Islet precursor cell (in vitro differentiated cells): Measurements from ENCODE around the gene RPL10A.
A peak's percentile ranks its signal among the peaks of the same experiment; 100 is the strongest.
"Not testable (repeated sequence)": the region's sequence is repeated elsewhere in the genome, so short reads cannot be mapped to it uniquely, and the experiment has no call there.

Experiments
- DNase-seq: peaks from one replicate; pipeline ENCODE4 v3.0.0-alpha.2; 2018

The RPL10A gene

GRCh38 chr6:35468181-35468979, at the start of gene RPL10A:
Gene RPL10A (plus strand): TSS chr6:35468401. CDS start chr6:35468435, 34 bp downstream.
- DNase-seq, result peak; percentile 97

GRCh38 chr6:35419417-35419816, 48.8 kb upstream of the RPL10A start:
- DNase-seq, result no peak

- no peak for DNase-seq
Observed at GRCh38 chr6:35419961-35420360, 48.2 kb upstream of the RPL10A start.

GRCh38 chr6:35425284-35425683, 42.9 kb upstream of the RPL10A start:
- DNase-seq, result no peak

GRCh38 chr6:35426074-35426473, 42.1 kb upstream of the RPL10A start:
- DNase-seq, result no peak

GRCh38 chr6:35427435-35427834, 40.8 kb upstream of the RPL10A start:
- no peak for DNase-seq

GRCh38 chr6:35427851-35428321, 40.3 kb upstream of the RPL10A start:
- DNase-seq, result no peak

- DNase-seq, result peak; percentile 49
Observed at GRCh38 chr6:35428421-35429149, 39.6 kb upstream of the RPL10A start.

- no peak for DNase-seq
Observed at GRCh38 chr6:35429463-35429862, 38.7 kb upstream of the RPL10A start.

- no peak for DNase-seq
Observed at GRCh38 chr6:35432291-35432690, 35.9 kb upstream of the RPL10A start.

GRCh38 chr6:35432702-35433101, 35.5 kb upstream of the RPL10A start:
- not testable (repeated sequence) for DNase-seq

- no peak for DNase-seq
Observed at GRCh38 chr6:35435074-35435837, 32.9 kb upstream of the RPL10A start.

- DNase-seq, result no peak
Observed at GRCh38 chr6:35436071-35436857, 31.9 kb upstream of the RPL10A start.

GRCh38 chr6:35438378-35439065, 29.7 kb upstream of the RPL10A start:
- not testable (repeated sequence) for DNase-seq

GRCh38 chr6:35439308-35439707, 28.9 kb upstream of the RPL10A start:
- DNase-seq, result no peak

- DNase-seq, result peak; percentile 66
Observed at GRCh38 chr6:35441205-35441604, 27.0 kb upstream of the RPL10A start.

- no peak for DNase-seq
Observed at GRCh38 chr6:35441642-35442041, 26.6 kb upstream of the RPL10A start.

GRCh38 chr6:35442693-35443092, 25.5 kb upstream of the RPL10A start:
- no peak for DNase-seq

GRCh38 chr6:35443341-35444030, 24.7 kb upstream of the RPL10A start:
- no peak for DNase-seq

- DNase-seq, result no peak
Observed at GRCh38 chr6:35445691-35446090, 22.5 kb upstream of the RPL10A start.

GRCh38 chr6:35448191-35448590, 20.0 kb upstream of the RPL10A start:
- DNase-seq, result no peak
